Epithelial cell of proximal tubule (primary cell): ENCODE results near the gene TNMD. TPM values are rescaled to one million over a fixed set of nuclear protein-coding genes. Genes with fewer than 3 reads are reported as not detected.
A peak's percentile ranks its signal among the peaks of the same experiment; 100 is the strongest.

Experiments used
- DNase-seq: peaks from one replicate; pipeline ENCODE4 v3.0.0-alpha.2; 2011; ENCODE audit warnings: low read depth
- H3K4me3 ChIP-seq: 2 replicates; pipeline ENCODE4 v1.5.1; 2011; ENCODE audit warnings: low read depth, mild to moderate bottlenecking, low read length
- total RNA-seq: library from RNA; depleted of rRNA; stranded (reverse); fragments of >200 nt; gene quantifications from 2 replicates; pipeline ENCODE4 v1.2.3, GENCODE V29; 2015
- TF ChIP-seq, protein P1 (sequence below): conservative IDR thresholded peaks from 2 replicates; pipeline ENCODE4 v1.5.1; 2012; ENCODE audit warnings: low read depth, mild to moderate bottlenecking, low read length

TNMD gene
- total RNA-seq, 1 donor from 2014 or later = not detected

DNA sequence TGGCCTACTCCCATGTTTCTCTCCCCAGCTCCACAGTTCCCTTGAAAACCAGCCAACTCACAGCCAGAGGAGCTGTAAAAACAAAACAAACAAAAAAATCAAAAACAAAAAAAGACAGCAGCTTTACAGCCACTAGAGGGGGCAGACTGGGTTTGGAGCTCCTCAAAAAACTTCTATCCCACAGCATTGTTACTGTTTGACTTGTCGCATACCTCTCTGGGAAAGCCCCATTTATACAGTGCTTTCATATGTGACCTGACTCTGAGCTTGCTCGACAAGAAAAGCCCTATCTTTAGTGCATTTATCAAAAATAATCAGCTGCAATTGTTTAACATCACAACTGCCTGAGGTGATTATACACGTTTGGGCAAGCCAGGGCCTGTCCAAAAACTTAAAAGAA lies 30.3 kb downstream of the TNMD start:
- peak; percentile 23 for DNase-seq
- TF ChIP-seq, protein P1, sequence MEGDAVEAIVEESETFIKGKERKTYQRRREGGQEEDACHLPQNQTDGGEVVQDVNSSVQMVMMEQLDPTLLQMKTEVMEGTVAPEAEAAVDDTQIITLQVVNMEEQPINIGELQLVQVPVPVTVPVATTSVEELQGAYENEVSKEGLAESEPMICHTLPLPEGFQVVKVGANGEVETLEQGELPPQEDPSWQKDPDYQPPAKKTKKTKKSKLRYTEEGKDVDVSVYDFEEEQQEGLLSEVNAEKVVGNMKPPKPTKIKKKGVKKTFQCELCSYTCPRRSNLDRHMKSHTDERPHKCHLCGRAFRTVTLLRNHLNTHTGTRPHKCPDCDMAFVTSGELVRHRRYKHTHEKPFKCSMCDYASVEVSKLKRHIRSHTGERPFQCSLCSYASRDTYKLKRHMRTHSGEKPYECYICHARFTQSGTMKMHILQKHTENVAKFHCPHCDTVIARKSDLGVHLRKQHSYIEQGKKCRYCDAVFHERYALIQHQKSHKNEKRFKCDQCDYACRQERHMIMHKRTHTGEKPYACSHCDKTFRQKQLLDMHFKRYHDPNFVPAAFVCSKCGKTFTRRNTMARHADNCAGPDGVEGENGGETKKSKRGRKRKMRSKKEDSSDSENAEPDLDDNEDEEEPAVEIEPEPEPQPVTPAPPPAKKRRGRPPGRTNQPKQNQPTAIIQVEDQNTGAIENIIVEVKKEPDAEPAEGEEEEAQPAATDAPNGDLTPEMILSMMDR = peak; percentile 62
- H3K4me3 ChIP-seq = no peak overlapping the region

- no peak for DNase-seq
- no peak overlapping the region for H3K4me3 ChIP-seq
- TF ChIP-seq, protein P1 = no peak
Observed at GRCh38 chrX:100623001-100623400, 38.3 kb downstream of the TNMD start.

DNA sequence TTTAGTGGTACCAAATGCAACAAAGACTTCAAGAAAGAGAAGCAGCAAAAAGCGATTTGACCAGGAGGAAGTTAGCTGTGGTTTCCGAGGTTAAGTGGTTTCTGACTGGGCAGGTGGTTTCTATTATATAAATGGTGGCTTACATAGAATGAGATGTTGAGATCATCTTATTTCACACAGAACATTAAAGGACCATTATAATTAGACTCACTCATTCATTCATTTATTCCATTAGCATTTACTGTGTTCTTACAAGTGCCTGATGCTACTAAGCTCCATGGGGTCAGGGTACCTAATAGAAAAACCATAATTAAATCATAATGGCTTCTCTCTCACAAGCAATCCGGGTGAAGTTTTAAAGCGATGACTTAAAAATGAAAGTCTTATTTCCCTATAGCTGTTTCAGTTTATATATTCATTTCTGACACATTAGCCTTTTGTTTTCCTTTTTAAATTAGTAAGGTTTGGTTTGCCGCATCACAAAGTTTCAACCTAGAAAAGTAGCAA lies 41.3 kb downstream of the TNMD start:
- no peak overlapping the region for H3K4me3 ChIP-seq
- TF ChIP-seq, protein P1 = no peak
- DNase-seq = no peak

DNA sequence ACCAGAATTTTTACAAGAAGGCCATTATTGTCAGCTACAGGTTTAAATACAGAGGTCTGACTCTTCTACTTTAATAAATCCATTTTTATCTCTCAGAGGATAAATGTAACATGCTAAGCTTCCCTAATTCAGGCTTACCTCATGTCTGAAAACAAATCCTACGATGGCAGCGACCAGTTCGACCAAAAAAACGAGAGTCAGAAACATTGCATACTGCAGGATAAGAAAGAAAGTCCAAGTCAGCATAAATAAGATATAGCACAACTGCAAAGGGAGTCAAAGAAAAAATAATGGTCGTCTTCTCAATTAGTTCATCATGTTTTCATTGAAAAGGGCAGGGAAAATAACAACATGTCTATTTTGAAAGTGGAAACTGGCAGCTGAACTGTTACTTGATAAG lies 50.3 kb downstream of the TNMD start:
- TF ChIP-seq, protein P1 = no peak
- H3K4me3 ChIP-seq = no peak overlapping the region
- no peak for DNase-seq

DNA sequence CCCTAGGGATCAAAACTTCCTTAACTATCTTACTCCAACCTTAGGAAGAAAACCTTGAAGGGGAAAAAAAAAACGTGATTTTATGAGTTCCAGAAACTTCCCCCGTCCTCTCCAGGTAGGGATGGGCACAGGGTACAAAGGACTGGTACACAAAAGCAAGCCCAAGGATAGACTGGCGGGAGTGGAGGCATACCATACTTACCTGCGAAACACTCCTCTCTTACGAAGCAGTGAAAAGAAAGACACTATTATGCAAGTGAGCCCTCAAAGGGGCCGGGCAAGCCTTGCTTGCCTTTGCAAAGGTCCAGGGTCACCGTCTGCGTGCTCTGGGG lies 51.2 kb downstream of the TNMD start:
- H3K4me3 ChIP-seq = peak overlapping the region; percentile 71
- no peak for DNase-seq
- TF ChIP-seq, protein P1 = no peak

GRCh38 chrX:100636321-100636991 lies 51.7 kb downstream of the TNMD start, which contains the start of gene TSPAN6:
Gene TSPAN6, minus strand, starts transcription at chrX:100636806. Its CDS starts 112 bp downstream, at chrX:100636694.
- peak; percentile 39 for DNase-seq
- TF ChIP-seq, protein P1 = peak; percentile 60
- H3K4me3 ChIP-seq = peak within 1 kb of the TSS; percentile 71

DNA sequence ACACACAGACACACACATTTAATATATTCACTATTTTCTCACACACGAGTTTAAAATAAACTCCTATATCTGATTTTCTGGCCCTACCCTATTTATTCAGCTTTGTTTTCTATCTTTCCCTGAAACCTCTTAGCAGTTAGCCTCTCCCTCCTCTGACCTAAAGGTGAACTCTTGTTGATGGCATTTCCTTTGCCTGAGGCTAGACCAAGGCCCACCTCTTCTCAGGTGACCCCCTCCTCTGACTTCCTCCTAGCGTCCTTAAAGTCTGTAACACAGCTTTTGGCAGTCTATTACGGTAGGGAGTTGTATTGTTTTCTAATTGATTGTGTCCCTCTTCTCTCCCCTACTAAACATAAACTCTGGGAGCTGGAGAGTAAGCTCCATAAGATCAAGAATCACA lies 57.6 kb downstream of the TNMD start:
- TF ChIP-seq, protein P1 = no peak
- DNase-seq = no peak
- H3K4me3 ChIP-seq = no peak overlapping the region
